Measurements from ENCODE around the gene EGLN1.

The EGLN1 gene

DNA sequence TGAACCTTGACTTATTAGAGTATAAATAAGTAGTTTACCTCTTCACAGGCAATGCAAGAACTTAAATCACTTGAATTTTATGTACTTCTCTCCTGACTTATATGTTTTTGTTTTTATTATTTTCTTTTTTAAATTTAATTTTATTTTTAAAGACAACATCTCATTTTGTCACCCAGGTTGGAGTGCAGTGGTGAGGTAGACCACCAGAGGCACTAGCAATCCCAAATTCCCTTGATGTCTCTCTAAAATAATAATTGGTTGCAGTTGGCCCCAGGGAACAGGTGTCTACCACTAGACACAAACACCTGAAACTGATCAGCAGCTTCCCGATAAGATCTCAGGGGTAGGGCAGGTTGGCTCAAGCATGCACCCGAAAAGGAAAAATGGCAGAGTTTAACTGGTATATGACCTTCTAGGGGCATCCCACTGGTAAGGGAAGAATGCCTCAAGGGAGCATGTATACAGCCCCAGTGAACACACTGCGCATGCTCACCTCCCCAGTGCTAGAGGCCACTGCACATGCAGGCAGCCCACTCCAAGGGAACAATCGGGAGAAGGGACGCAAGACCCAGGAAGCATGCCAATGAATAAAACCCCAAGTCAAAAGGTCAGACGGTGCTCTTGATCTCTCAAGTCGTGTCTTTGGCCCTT is 99.1 kb downstream of the EGLN1 start:
- no peak for DNase-seq

- no peak for DNase-seq
Measured at GRCh38 chr1:231319080-231319479, 103.0 kb downstream of the EGLN1 start.

DNA sequence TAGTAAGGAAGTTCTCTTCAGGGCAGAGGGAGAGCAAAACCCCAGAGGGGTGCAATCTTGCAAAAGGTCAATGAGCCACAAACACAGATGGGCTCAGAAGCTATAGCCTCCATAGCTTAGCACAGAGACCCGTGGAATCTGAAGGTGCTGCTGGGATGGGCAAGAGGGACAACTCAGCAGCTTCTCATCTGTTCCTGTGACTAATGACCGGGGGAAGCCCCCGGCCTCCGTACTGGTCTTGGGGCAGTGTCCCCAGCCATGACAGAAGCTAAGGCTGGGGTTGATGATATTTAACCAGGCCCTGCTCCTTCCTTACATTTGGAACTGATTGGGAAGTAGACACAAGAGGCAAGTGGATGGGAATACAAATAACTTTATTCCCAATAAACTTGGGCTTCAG is 103.5 kb downstream of the EGLN1 start:
- no peak for DNase-seq

DNA sequence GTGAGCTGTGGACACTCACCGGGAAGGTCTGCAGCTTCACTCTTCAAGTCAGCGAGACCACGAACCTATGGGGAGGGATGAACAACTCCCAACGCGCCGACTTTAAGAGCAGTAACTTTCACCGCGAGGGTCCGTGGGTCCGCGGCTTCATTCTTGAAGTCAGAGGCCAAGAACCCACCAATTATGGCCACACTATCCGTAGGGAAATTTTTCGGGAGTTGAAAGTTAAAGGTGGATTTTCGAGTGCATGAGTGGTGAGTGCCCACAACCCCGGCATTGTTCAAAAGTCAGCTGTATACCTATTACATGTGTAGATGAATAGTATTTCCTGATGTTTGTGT is 104.1 kb downstream of the EGLN1 start:
- no peak for DNase-seq

GRCh38 chr1:231317306-231318014 is 104.6 kb downstream of the EGLN1 start:
- DNase-seq: no peak

- DNase-seq: no peak
Measured at GRCh38 chr1:231315887-231316286, 106.2 kb downstream of the EGLN1 start.

Measured in NCI-H2227 treated with DMSO at 0.1 percent for 48 hours (cell line).